GM18870 (cell line): ENCODE measurements around the gene MYMX.

ENCODE experiments used
- ATAC-seq: cut with Tn5 transposase; IDR thresholded peaks from one replicate; pipeline ENCODE4 v1.9.1; 2021; ENCODE audit warnings: moderate library complexity; ENCODE audit not compliant: unreplicated experiment

The MYMX gene

GRCh38 chr6:44219053-44219814, 2.5 kb downstream of the MYMX start:
- no peak for ATAC-seq

GRCh38 chr6:44219815-44220784, 3.4 kb downstream of the MYMX start:
- no peak for ATAC-seq

GRCh38 chr6:44220913-44221290, 4.2 kb downstream of the MYMX start:
- no peak for ATAC-seq

- no peak for ATAC-seq
Observed at GRCh38 chr6:44221291-44221960, 4.7 kb downstream of the MYMX start.

GRCh38 chr6:44221961-44222335, 5.2 kb downstream of the MYMX start:
- no peak for ATAC-seq

- ATAC-seq: no peak
Observed at GRCh38 chr6:44222486-44223318, 6.0 kb downstream of the MYMX start.

- no peak for ATAC-seq
Observed at GRCh38 chr6:44223319-44224028, 6.7 kb downstream of the MYMX start, which contains the start of gene SLC29A1. TSS of gene SLC29A1 (plus strand) at chr6:44223595. CDS start at chr6:44227314, 3,719 bp downstream.

- no peak for ATAC-seq
Observed at GRCh38 chr6:44224029-44224964, 7.6 kb downstream of the MYMX start.

GRCh38 chr6:44224965-44225305, 8.2 kb downstream of the MYMX start:
- no peak for ATAC-seq

GRCh38 chr6:44225579-44226325, 9.0 kb downstream of the MYMX start:
- ATAC-seq: no peak

GRCh38 chr6:44226368-44227147, 9.8 kb downstream of the MYMX start:
- no peak for ATAC-seq

GRCh38 chr6:44227148-44227793, 10.5 kb downstream of the MYMX start:
- ATAC-seq: no peak

- no peak for ATAC-seq
Observed at GRCh38 chr6:44228031-44228430, 11.3 kb downstream of the MYMX start.

- no peak for ATAC-seq
Observed at GRCh38 chr6:44228433-44228832, 11.7 kb downstream of the MYMX start.

- no peak for ATAC-seq
Observed at GRCh38 chr6:44228836-44229235, 12.1 kb downstream of the MYMX start.

- ATAC-seq: no peak
Observed at GRCh38 chr6:44229376-44230033, 12.8 kb downstream of the MYMX start.
